Kidney epithelial cell (primary cell): ENCODE measurements around the gene MRPS15. TPM values are rescaled to one million over a fixed set of nuclear protein-coding genes. Genes with fewer than 3 reads are reported as not detected.

ENCODE experiments used
- DNase-seq: peaks from one replicate; pipeline ENCODE4 v3.0.0-alpha.2; 2010; ENCODE audit warnings: low read depth
- H3K27me3 ChIP-seq: 2 replicates; pipeline ENCODE4 v1.6.0; 2011; ENCODE audit warnings: low read length; ENCODE audit not compliant: control insufficient read depth, insufficient read depth
- H3K36me3 ChIP-seq: 2 replicates; pipeline ENCODE4 v1.5.1; 2011; ENCODE audit warnings: low read length; ENCODE audit not compliant: control insufficient read depth, insufficient read depth
- H3K4me3 ChIP-seq: 2 replicates; pipeline ENCODE4 v1.5.1; 2011; ENCODE audit warnings: low read depth, mild to moderate bottlenecking, control low read depth, low read length
- CTCF ChIP-seq: IDR thresholded peaks from 2 replicates; pipeline ENCODE4 v1.5.1; 2011; ENCODE audit warnings: mild to moderate bottlenecking, moderate library complexity, low read length, control low read depth, inconsistent platforms; ENCODE audit not compliant: insufficient read depth, poor library complexity, severe bottlenecking
- total RNA-seq: library from RNA; depleted of rRNA; stranded (reverse); fragments of >200 nt; gene quantifications from 2 replicates; pipeline ENCODE4 v1.2.3, GENCODE V29; 2015

Gene MRPS15
- total RNA-seq, 1 donor from 2014 or later = 121 TPM

GRCh38 chr1:36411674-36412648, 52.2 kb downstream of the MRPS15 start:
- no peaks in the 10 kb centered on the region for H3K36me3 ChIP-seq
- no peaks in the 10 kb centered on the region for H3K27me3 ChIP-seq
- TF ChIP-seq CTCF = no peak
- DNase-seq = no peak
- no peak overlapping the region for H3K4me3 ChIP-seq

- H3K36me3 ChIP-seq = no peaks in the 10 kb centered on the region
- DNase-seq = no peak
Observed at GRCh38 chr1:36408479-36408878, 55.7 kb downstream of the MRPS15 start.

GRCh38 chr1:36406440-36406839, 57.7 kb downstream of the MRPS15 start:
- DNase-seq = no peak
- no peaks in the 10 kb centered on the region for H3K27me3 ChIP-seq
- TF ChIP-seq CTCF = no peak
- no peaks in the 10 kb centered on the region for H3K36me3 ChIP-seq
- H3K4me3 ChIP-seq = no peak overlapping the region

More at GRCh38 chr1:36408479-36408878, 55.7 kb downstream of the MRPS15 start:
- Histone ChIP-seq H3K27me3 (no peaks in the 10 kb centered on the region), H3K4me3 (no peak overlapping the region)
- no peak for TF ChIP-seq CTCF

Other genes with a start within 250 kb of the MRPS15 start
- gene THRAP3, start 239.9 kb downstream of the MRPS15 start, total RNA-seq = 101 and 105 TPM in 2 replicates
- 1.7 and 1.9 TPM in 2 replicates for gene SH3D21, start 158.0 kb downstream of the MRPS15 start, total RNA-seq
- 138 and 139 TPM in 2 replicates for gene EVA1B, start 140.7 kb downstream of the MRPS15 start, total RNA-seq
- gene STK40, start 78.5 kb downstream of the MRPS15 start, total RNA-seq = 35.6 and 37.4 TPM in 2 replicates
- 27.6 and 41.5 TPM in 2 replicates for gene LSM10, start 66.5 kb downstream of the MRPS15 start, total RNA-seq
- 11.3 and 13.9 TPM in 2 replicates for gene OSCP1, start 13.9 kb downstream of the MRPS15 start, total RNA-seq
- not detected in 2 replicates for gene CSF3R, start 18.5 kb upstream of the MRPS15 start, total RNA-seq